Suprapubic skin (tissue), 3 donors: ENCODE measurements around the gene NCK2.

Source experiments
- CTCF ChIP-seq, 2 donors: fragments of 200-600 bp in 1 of 2; fragments of 450-650 bp in 1 of 2; sonication (generic) in 1 of 2; IDR thresholded peaks; one replicate each; pipeline ENCODE4 v1.5.1; 2016 to 2019; ENCODE audit warnings: antibody characterized with exemption in 2 of 2, mild to moderate bottlenecking in 1 of 2, moderate library complexity in 1 of 2
- EP300 ChIP-seq: sonication (generic); formaldehyde crosslinking; IDR thresholded peaks from one replicate; pipeline ENCODE4 v1.6.1; 2017; ENCODE audit warnings: antibody characterized with exemption

GRCh38 chr2:105882920-105883435 is 138.3 kb downstream of the NCK2 start:
- TF ChIP-seq CTCF (IDR thresholded peaks at IDR 0.05) = no peak
- no peak for TF ChIP-seq EP300
